GM21447 (cell line): ENCODE results near the gene LRMDA.

Experiments
- ATAC-seq: cut with Tn5 transposase; IDR thresholded peaks from one replicate; pipeline ENCODE4 v1.9.1; 2021; ENCODE audit not compliant: unreplicated experiment

The LRMDA gene

DNA sequence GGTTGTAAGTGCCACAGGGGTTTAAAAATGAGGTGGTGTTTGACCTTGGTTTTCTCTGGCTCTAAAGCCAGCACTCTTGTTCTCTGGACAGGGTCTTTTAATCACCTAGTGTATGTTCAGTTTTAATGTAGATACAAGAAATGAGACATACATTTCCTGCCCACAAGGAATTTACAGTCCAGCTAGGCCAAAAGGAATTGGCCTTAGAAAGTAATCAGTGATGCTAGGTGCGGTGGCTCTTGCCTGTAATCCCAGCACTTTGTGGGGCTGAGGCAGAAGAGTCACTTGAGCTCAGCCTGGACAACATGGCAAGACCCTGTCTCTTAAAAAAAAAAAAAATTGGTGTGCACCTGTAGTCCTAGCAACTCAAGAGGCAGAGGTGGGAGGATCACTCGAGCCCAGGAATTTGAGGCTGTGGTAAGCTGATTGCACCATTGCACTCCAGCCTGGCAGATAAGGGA lies 100.2 kb downstream of the LRMDA start:
- ATAC-seq: no peak

GRCh38 chr10:75532253-75532924 lies 101.0 kb downstream of the LRMDA start:
- ATAC-seq: no peak

DNA sequence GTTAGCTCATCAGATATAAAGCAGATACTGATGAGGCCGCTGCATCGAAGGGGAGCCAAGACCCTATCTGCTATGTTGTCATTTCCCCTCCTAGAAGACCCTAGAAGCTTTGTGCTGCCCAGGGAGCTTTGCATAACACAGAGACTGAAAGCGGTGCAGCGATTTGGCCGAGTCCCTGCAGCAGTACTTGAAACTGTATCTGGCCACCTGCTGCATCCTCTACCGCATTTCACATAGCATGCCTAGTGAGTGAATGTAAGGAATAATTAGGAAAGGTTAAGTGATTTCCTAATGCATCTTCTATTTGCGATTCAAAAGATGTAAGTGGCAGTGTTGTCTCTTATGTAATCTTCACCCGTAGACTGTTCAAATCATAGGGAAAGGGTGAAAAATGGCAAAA lies 106.7 kb downstream of the LRMDA start:
- ATAC-seq: no peak

DNA sequence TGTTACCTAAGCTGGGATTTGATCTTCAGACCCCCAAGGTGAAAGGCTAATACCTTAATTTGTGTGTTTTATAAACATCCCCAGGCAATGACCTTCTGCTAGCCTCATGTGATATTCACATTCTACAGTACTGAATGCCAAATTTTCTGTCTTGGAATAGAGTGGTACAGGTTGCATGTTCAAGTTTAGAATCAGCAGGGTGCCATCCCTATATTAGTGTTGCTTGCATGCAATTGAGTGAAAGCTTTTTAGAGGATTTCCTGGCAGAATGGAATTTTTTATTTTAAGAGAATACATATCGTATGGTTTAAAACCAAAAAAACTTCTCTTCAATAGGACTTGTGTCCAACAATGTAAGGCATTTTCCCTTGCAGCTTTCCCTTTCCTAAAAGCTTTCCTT lies 107.3 kb downstream of the LRMDA start:
- no peak for ATAC-seq

DNA sequence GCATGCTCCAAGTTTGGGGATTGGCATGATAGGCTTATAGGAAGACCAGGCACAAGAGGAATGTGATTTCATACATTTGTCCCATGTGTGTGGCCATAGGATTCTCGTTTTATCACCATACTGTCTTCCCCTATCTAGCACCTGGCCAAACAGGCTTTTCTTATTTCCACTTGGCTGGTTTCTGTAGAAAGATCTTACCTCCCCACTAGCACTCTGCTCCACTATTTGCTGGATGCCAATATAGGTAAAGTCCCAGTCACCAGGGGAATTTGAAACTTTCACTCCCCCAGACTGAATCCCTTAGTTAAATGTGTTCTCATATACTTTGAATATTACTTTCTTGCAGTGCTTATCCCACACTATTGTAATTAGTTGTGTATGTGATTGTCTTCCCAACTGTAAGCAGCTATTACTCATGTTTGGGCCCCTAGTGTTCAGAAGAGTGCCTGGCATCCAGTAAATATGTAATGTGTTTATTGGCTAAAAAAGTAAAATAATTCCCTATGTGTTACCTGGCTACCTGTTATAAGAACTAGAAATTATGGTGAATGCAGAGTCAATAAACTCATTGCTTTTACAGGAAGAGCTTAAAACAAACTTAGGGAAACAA lies 109.0 kb downstream of the LRMDA start:
- ATAC-seq: no peak

- no peak for ATAC-seq
Observed at GRCh38 chr10:75540981-75541380, 109.6 kb downstream of the LRMDA start.

DNA sequence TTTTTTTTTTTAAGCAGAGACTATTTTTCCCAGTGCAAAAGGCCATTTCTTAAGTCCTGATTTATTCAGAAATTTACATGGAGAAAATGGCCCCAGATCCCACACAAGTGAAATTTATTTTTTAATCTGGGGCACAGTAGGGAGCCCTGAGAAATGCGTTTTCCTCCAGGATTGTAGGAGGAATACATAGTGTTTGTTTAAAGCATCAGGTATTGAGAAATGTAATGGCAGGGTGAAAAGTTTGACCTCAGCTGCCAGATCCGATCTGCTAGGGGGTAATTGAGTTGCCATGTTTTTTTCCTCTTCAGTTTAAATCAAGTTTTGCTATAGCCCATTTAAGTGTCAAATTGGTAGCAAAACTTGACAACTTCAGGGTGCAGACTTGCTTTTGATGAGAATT lies 110.0 kb downstream of the LRMDA start:
- no peak for ATAC-seq

- no peak for ATAC-seq
Observed at GRCh38 chr10:75542084-75542483, 110.7 kb downstream of the LRMDA start.

DNA sequence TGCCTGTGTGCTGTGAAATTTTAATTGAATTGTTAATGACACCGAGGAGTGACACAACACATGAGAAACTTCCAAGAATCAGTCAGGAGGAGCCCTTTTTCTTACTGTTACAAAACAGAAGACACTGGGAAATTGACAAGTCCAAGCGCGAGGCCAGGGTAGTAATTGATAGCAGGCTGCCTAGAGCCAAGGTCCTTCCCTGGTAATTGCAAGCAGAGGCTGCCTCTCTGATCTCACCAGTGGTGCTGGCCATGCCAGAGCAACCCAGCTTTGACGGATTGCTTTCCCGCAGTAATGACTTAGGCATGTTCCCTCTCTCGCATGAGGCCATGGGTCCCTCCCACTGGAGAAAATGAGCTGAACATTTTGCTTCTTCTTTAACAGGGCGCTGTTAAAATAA lies 111.5 kb downstream of the LRMDA start:
- no peak for ATAC-seq

DNA sequence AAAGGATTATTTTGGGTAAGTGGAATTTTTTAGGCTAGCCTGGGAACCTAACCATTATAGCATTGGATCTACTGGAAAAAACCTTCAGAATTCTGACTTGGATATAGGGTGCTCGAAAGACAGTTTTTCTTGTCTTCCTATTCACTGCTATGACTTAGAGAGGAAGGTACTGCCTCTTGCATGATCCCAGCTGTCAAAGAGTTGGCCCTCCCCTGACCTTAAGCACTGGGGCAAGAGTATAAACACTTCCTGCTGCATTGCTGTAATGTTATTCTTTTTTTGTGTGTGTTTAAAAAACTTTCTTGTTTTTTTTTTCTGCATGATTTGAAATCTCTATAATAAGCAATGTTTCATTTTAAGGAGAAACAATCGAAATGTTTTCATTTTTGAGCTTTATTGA lies 113.0 kb downstream of the LRMDA start:
- ATAC-seq: no peak

DNA sequence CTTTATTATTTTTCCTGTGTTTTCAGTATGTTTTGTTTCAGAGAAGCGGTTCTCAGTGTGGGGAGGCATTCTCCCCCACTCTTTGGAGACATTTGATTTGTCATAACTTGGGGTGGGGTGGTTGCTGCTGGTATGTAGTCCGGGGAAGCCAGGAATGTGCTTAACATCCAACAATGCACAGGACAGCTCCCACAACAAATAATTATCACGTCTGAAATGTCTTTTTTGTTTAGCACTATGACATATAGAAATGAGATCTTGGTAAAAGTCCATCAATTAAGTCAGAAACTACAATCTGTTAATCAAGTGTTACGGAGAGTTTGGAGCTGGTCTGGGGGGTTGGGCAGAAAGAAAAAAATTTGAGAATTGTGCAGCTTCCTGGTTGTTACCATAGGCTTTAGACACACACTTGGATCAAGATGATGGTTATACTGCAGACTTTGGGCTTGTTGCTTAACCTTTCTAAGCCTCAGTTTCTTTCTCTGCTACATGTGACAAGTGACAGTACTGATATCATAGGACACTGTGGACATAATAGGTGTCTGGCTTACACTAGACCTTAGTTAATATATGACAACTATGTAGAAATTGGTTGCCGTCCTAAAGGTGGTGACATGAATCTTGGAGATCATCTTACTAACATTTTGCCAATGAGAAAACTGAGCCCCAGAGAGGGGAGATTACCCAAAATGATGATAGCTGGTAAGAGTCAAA lies 113.7 kb downstream of the LRMDA start:
- no peak for ATAC-seq

DNA sequence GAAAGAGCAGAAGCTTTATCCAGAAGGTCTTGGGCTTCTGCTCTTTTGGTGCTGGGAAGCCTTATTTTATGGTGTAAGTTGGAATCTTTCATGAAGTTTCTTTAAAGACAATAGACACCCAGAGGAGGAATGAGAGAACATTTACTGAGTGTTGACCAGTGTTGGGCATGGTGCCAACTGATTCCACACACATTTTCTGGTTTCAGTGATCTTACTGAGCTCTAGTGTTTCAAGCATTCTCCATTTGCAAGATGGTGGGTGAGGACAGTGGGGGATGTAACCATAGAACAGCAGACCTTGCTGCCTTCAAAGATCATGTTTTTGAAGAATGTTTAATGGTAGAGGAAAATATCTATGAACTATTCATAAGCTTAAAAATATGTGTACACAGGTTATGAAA lies 114.6 kb downstream of the LRMDA start:
- no peak for ATAC-seq

- ATAC-seq: no peak
Observed at GRCh38 chr10:75547391-75548298, 116.2 kb downstream of the LRMDA start.

DNA sequence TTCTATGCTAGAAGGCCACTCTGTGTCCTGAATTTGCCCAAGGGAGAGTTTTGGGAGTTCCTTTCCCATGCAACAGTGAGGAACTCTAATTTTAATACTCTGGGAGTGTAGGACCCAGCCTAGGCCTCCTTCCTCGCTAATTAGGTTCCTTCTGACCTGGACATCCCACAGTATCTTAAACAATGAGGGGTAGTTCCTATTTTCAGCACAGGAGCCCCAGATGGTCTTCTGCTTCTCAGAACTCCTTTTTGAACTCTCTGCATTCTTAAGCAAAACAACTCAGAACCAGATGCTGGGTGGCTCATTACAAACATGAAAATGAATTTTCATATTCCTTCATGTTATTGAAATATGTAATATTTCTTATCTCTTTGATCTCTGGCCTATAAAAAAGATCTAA lies 116.9 kb downstream of the LRMDA start:
- no peak for ATAC-seq

GRCh38 chr10:75550191-75550590 lies 118.8 kb downstream of the LRMDA start:
- no peak for ATAC-seq

GRCh38 chr10:75552171-75552570 lies 120.7 kb downstream of the LRMDA start:
- no peak for ATAC-seq

GRCh38 chr10:75553550-75553949 lies 122.1 kb downstream of the LRMDA start:
- no peak for ATAC-seq

GRCh38 chr10:75555323-75555722 lies 123.9 kb downstream of the LRMDA start:
- no peak for ATAC-seq

GRCh38 chr10:75556320-75556719 lies 124.9 kb downstream of the LRMDA start:
- no peak for ATAC-seq

GRCh38 chr10:75565286-75566251 lies 134.1 kb downstream of the LRMDA start:
- no peak for ATAC-seq
